Transverse colon (tissue), 3 donors: ENCODE measurements around the gene E2F2.

Experiments used
- CTCF ChIP-seq, 5 experiments: fragments of 200-600 bp in 3 of 5; fragments of 450-650 bp in 2 of 5; sonication (generic) in 3 of 5; IDR thresholded peaks; 1 replicate in 2 of 5; 2 replicates in 3 of 5; pipeline ENCODE4 v1.5.1; 2016 to 2017; ENCODE audit warnings: antibody characterized with exemption in 5 of 5, inconsistent platforms in 3 of 5, mild to moderate bottlenecking in 2 of 5, moderate library complexity in 1 of 5
- POLR2A ChIP-seq: fragments of 450-650 bp; IDR thresholded peaks from one replicate; pipeline ENCODE4 v1.6.1; 2016; ENCODE audit warnings: antibody characterized with exemption, mild to moderate bottlenecking, moderate library complexity

GRCh38 chr1:23574265-23574754 lies 43.3 kb upstream of the E2F2 start:
- TF ChIP-seq CTCF (IDR thresholded peaks at IDR 0.05) (no peak), POLR2A (no peak)
